ENCODE measurements around the gene TXNDC2. TPM values are rescaled to one million over a fixed set of nuclear protein-coding genes. Genes with fewer than 3 reads are reported as not detected.

Gene TXNDC2
- total and polyA plus RNA-seq, 9 donors = 0.04 to 0.13 (median 0.09) TPM; not detected in 6

DNA sequence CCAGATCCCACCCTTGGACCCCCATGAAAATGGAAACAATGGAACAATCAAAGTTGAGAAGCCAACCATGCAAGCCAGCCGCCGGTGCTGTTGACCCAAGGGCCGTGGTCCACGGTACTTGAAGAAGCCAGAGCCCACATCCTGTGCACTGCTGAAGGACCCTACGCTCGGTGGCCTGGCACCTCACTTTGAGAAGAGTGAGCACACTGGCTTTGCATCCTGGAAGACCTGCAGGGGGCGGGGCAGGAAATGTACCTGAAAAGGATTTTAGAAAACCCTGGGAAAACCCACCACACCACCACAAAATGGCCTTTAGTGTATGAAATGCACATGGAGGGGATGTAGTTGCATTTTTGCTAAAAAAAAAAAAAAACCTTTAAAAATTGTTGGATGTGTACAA lies 26.5 kb upstream of the TXNDC2 start:
- Histone ChIP-seq H3K9me3 (replicated peaks; ENCODE audit: control insufficient read depth, low read depth, low read length) (no peaks in the 10 kb centered on the region), H3K27me3 (ENCODE audit: control insufficient read depth, insufficient read depth, low read length) (no peaks in the 10 kb centered on the region), H3K27ac (ENCODE audit: low read length) (no peak overlapping the region), H3K36me3 (ENCODE audit: control insufficient read depth, insufficient read depth, low read length) (no peaks in the 10 kb centered on the region), H3K4me3 (ENCODE audit: low read length) (no peak overlapping the region), H3K4me1 (ENCODE audit: control insufficient read depth, insufficient read depth, low read length) (peaks cover 3% of the 10 kb centered on the region)
- DNase-seq = no peak
- WGBS (ENCODE audit: insufficient coverage) = 94% methylated on average over 4 of the region's 7 CpGs

DNA sequence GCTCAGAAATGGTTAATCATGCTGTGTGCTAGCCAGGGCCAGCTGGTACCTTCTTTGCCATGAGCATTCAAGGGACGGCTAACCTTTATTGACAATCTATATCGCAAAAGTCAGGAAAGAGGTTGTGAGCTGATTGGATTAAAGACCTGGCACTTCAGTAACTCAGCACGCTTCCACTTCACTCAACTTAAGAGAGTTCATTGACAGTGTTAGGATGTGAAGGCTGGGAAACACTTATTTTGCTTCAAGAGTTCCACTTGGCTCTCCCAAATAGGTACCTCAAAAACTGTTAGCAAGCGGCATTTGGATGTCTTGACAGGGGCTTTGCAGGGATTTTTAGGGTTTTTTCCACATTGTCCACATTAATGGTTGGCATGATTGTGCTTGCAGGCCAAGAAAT lies 25.1 kb upstream of the TXNDC2 start:
- Histone ChIP-seq H3K4me3 (ENCODE audit: low read length) (no peak overlapping the region), H3K36me3 (ENCODE audit: control insufficient read depth, insufficient read depth, low read length) (no peaks in the 10 kb centered on the region), H3K27ac (ENCODE audit: low read length) (no peak overlapping the region), H3K9me3 (replicated peaks; ENCODE audit: control insufficient read depth, low read depth, low read length) (peaks cover 8% of the 10 kb centered on the region), H3K27me3 (ENCODE audit: control insufficient read depth, insufficient read depth, low read length) (no peaks in the 10 kb centered on the region), H3K4me1 (ENCODE audit: control insufficient read depth, insufficient read depth, low read length) (peaks cover 3% of the 10 kb centered on the region)
- WGBS (ENCODE audit: insufficient coverage) = no CpG with 5 or more reads among the region's 4 CpGs
- no peak for DNase-seq

DNA sequence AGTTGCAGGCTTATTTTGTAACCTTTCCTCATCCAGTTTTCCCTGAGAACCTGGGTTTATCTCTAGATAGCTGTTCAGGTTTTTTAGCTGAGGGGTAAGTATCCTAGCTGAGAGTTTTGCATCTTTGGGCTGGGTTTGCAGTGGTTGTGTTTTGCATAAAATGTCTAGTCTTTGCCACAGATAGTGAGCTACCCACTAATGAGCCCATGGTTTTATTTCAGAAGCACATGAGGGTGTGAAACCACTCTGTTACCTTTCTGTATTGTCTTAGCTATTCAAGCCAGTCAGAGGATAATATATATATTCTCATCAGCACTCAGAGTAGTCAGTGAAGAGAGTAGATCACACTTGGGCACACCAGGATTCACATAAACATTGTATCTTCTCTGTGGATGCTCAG lies 24.6 kb upstream of the TXNDC2 start:
- Histone ChIP-seq H3K36me3 (ENCODE audit: control insufficient read depth, insufficient read depth, low read length) (no peaks in the 10 kb centered on the region), H3K4me3 (ENCODE audit: low read length) (no peak overlapping the region)

DNA sequence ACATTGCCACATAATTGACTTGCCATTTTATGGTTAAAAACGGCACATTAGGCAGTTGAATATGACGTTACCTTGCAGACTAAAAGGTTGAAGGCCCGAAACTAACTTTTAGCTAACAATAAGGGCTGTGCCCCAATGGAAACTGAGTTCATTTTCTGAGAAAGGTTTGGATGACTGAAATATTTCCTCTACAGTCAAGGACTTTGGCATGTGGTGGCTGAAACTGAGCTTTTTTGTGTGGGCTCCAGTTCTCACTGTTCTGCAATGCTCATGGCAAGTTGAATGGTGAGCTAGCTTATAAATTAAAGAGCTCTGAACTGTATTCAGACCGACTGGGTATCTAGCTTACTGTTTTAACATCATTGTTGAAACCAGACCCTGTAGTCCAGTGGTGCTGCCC lies 23.8 kb upstream of the TXNDC2 start:
- no peaks in the 10 kb centered on the region for H3K36me3 ChIP-seq (ENCODE audit: control insufficient read depth, insufficient read depth, low read length)
- no peaks in the 10 kb centered on the region for H3K27me3 ChIP-seq (ENCODE audit: control insufficient read depth, insufficient read depth, low read length)
- DNase-seq = peak; percentile 34
- H3K4me1 ChIP-seq (ENCODE audit: control insufficient read depth, insufficient read depth, low read length) = peaks cover 3% of the 10 kb centered on the region
- H3K27ac ChIP-seq (ENCODE audit: low read length) = no peak overlapping the region
- peaks cover 12% of the 10 kb centered on the region for H3K9me3 ChIP-seq (replicated peaks; ENCODE audit: control insufficient read depth, low read depth, low read length)
- no peak overlapping the region for H3K4me3 ChIP-seq (ENCODE audit: low read length)
- WGBS (ENCODE audit: insufficient coverage) = 75% methylated on average over 4 of the region's 4 CpGs

More for the DNA sequence above, 24.6 kb upstream of the TXNDC2 start:
- no peak for DNase-seq
- Histone ChIP-seq H3K27me3 (ENCODE audit: control insufficient read depth, insufficient read depth, low read length) (no peaks in the 10 kb centered on the region), H3K27ac (ENCODE audit: low read length) (no peak overlapping the region), H3K9me3 (replicated peaks; ENCODE audit: control insufficient read depth, low read depth, low read length) (peaks cover 12% of the 10 kb centered on the region), H3K4me1 (ENCODE audit: control insufficient read depth, insufficient read depth, low read length) (peaks cover 3% of the 10 kb centered on the region)

DNA sequence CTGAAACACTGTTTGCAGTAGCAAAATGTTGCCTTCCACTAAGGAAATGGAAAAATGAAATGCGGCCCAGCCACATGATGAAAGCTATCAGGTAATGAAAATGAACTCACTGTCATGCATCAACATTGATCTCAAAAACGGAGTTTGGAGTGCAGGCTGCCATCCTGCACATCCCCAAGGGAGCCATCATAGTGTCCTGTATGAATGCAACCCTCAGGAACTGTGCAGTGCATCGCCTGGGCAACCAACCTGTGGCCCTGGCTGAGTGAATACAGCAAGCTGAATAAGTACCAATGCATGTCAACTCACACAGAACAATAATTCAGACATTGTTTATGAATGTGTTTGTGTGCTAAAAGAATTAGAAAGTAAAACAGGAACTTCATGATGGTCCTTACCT lies 23.1 kb upstream of the TXNDC2 start:
- H3K36me3 ChIP-seq (ENCODE audit: control insufficient read depth, insufficient read depth, low read length) = no peaks in the 10 kb centered on the region
- 8% methylated on average over 1 of the region's 3 CpGs for WGBS (ENCODE audit: insufficient coverage)
- H3K27me3 ChIP-seq (ENCODE audit: control insufficient read depth, insufficient read depth, low read length) = no peaks in the 10 kb centered on the region
- H3K4me1 ChIP-seq (ENCODE audit: control insufficient read depth, insufficient read depth, low read length) = peaks cover 3% of the 10 kb centered on the region
- H3K27ac ChIP-seq (ENCODE audit: low read length) = no peak overlapping the region
- DNase-seq = no peak
- peaks cover 12% of the 10 kb centered on the region for H3K9me3 ChIP-seq (replicated peaks; ENCODE audit: control insufficient read depth, low read depth, low read length)
- no peak overlapping the region for H3K4me3 ChIP-seq (ENCODE audit: low read length)

DNA sequence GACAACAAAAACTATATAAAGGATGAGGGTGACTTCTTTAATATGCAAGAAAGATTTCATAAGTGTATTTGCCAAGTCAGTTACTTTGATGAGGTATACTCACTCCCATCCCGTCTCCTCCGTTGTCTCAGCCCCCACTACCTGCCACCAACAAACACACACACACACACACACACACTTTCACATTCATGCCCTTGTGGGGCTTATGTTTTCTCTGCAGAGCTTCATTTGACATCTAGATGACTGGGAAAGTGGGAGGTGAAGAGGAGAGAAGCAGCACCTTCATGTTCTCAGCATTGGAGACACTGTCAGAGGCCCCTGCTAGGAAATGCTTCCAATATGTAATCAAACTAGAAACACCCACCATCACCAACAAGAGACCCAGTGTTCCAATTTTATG lies 22.5 kb upstream of the TXNDC2 start:
- Histone ChIP-seq H3K27me3 (ENCODE audit: control insufficient read depth, insufficient read depth, low read length) (no peaks in the 10 kb centered on the region), H3K4me1 (ENCODE audit: control insufficient read depth, insufficient read depth, low read length) (peaks cover 3% of the 10 kb centered on the region), H3K27ac (ENCODE audit: low read length) (no peak overlapping the region), H3K4me3 (ENCODE audit: low read length) (no peak overlapping the region), H3K36me3 (ENCODE audit: control insufficient read depth, insufficient read depth, low read length) (no peaks in the 10 kb centered on the region), H3K9me3 (replicated peaks; ENCODE audit: control insufficient read depth, low read depth, low read length) (peaks cover 12% of the 10 kb centered on the region)
- no CpG with 5 or more reads among the region's 2 CpGs for WGBS (ENCODE audit: insufficient coverage)
- DNase-seq = no peak

DNA sequence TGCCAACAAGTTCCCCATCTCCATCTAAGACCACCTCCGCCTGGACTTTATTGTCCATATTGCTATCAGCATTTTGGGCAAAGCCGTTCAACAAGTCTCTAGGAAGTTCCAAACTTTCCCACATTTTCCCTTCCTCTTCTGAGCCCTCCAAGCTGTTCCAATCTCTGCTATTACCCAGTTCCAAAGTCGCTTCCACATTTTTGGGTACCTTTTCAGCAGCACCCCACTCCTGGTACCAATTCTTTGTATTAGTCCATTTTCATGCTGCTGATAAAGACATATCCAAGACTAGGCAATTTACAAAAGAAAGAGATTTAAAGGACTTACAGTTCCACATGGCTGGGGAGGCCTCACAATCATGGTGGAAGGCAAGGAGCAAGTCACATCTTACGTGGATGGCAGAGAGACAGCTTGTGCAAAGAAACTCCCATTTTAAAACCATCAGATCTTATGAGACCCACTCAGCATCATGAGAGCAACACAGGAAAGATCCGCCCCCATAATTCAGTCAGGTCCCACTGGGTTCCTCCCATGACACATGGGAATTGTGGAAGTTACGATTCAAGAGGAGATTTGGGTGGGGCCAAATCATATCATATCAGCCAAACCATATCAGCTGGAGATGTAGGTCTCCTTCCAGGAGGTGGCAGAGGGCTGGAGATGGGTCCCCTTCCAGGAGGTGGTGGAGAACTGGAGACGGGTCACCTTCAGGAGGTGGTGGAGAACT lies 19.8 kb upstream of the TXNDC2 start:
- no peak overlapping the region for H3K4me3 ChIP-seq (ENCODE audit: low read length)
- no peak for DNase-seq
- H3K27me3 ChIP-seq (ENCODE audit: control insufficient read depth, insufficient read depth, low read length) = no peaks in the 10 kb centered on the region
- H3K9me3 ChIP-seq (replicated peaks; ENCODE audit: control insufficient read depth, low read depth, low read length) = peaks cover 12% of the 10 kb centered on the region
- no peaks in the 10 kb centered on the region for H3K4me1 ChIP-seq (ENCODE audit: control insufficient read depth, insufficient read depth, low read length)
- H3K27ac ChIP-seq (ENCODE audit: low read length) = no peak overlapping the region
- no peaks in the 10 kb centered on the region for H3K36me3 ChIP-seq (ENCODE audit: control insufficient read depth, insufficient read depth, low read length)
- 99% methylated on average over 4 of the region's 7 CpGs for WGBS (ENCODE audit: insufficient coverage)

DNA sequence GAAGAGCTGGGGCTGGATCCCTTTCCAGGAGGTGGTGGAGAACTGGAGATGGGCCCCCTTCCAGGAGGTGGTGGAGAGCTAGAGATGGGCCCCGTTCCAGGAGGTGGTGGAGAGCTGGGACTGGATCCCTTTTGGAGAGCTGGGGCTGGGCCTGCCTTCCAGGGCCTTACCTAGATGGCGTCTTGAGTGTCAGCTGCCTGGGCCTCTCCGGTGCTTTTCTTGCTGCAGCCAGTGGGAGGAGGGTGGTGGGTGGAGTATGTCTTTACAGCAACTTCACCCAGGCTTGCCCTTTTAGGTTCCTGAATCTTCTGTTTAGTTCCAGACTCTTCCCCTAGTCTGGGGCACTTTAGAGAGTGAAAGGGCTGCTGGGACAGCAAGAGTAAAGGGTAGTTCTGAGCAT lies 19.1 kb upstream of the TXNDC2 start:
- H3K4me3 ChIP-seq (ENCODE audit: low read length) = no peak overlapping the region
- no peaks in the 10 kb centered on the region for H3K4me1 ChIP-seq (ENCODE audit: control insufficient read depth, insufficient read depth, low read length)
- H3K27me3 ChIP-seq (ENCODE audit: control insufficient read depth, insufficient read depth, low read length) = no peaks in the 10 kb centered on the region
- H3K27ac ChIP-seq (ENCODE audit: low read length) = no peak overlapping the region
- DNase-seq = no peak
- no peaks in the 10 kb centered on the region for H3K36me3 ChIP-seq (ENCODE audit: control insufficient read depth, insufficient read depth, low read length)
- 83% methylated on average over 1 of the region's 3 CpGs for WGBS (ENCODE audit: insufficient coverage)
- H3K9me3 ChIP-seq (replicated peaks; ENCODE audit: control insufficient read depth, low read depth, low read length) = peaks cover 12% of the 10 kb centered on the region

DNA sequence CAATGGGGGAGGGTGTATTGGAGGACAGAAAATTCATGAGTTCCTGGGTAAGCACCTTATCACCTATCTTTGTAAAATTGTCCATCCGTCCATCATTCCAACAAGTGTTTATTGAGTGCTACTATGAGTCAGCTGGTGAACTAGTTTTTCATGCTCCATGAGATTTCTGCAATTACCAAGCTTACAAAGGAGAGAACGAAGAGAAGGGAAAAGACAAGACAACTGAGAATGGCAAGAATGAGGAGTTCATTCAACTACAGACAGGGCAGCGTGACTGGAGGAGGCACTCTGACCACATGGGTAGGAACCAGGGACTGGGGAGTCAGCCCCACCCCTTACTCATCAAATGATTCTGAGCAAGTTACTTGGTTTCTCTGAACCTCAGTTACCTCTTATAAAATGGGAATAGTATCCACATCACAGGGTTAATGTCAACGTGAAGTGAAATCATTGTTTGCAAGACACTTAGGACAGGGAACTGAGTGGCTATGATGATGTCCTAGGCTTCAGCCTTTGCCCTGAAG lies 18.6 kb upstream of the TXNDC2 start:
- H3K4me3 ChIP-seq (ENCODE audit: low read length) = no peak overlapping the region
- no peaks in the 10 kb centered on the region for H3K4me1 ChIP-seq (ENCODE audit: control insufficient read depth, insufficient read depth, low read length)
- H3K9me3 ChIP-seq (replicated peaks; ENCODE audit: control insufficient read depth, low read depth, low read length) = peaks cover 12% of the 10 kb centered on the region
- no peak overlapping the region for H3K27ac ChIP-seq (ENCODE audit: low read length)
- no peaks in the 10 kb centered on the region for H3K36me3 ChIP-seq (ENCODE audit: control insufficient read depth, insufficient read depth, low read length)
- no peak for DNase-seq
- no CpG with 5 or more reads among the region's 4 CpGs for WGBS (ENCODE audit: insufficient coverage)
- no peaks in the 10 kb centered on the region for H3K27me3 ChIP-seq (ENCODE audit: control insufficient read depth, insufficient read depth, low read length)

DNA sequence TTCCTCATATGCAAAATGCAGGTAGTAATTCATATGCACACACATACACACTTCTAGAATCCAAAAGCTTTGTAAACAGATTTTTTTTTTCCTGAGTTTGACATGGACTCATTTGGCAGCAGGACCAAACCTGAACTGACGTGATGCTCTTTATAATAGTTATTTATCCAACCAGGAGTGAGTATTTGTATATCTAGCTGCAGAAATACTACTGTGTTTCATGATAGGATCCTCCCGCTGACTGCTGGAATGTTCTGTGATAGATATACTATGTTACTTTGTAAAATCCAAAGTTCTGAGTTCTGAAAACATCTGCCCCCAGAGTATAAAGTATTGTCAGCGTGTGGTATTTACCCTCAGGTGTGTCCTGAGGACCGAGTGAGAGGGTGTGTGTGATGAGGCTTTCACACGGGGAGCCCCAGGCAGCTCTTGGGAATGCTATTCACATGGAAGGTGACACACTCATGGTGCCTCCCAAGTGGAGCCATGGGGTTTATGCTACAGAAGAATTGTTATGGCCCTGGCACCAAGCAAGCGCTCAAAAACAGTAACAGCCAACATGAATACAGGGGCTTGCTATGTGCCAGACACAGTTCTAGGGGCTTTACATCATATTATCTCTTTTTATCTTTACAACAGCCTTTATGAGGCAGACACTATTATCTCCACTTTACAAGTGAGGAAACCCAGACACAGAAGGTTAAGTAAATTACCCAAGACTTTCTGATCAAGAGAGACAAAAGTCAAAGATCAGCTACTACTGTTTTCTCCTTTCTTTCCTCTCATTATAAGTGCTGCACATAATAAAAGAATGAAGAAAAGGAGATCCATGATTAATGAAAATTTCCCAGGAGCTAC lies 16.7 kb upstream of the TXNDC2 start:
- 38% methylated on average over 3 of the region's 6 CpGs for WGBS (ENCODE audit: insufficient coverage)
- no peaks in the 10 kb centered on the region for H3K4me1 ChIP-seq (ENCODE audit: control insufficient read depth, insufficient read depth, low read length)
- no peak overlapping the region for H3K27ac ChIP-seq (ENCODE audit: low read length)
- no peak overlapping the region for H3K4me3 ChIP-seq (ENCODE audit: low read length)
- no peaks in the 10 kb centered on the region for H3K36me3 ChIP-seq (ENCODE audit: control insufficient read depth, insufficient read depth, low read length)
- no peaks in the 10 kb centered on the region for H3K27me3 ChIP-seq (ENCODE audit: control insufficient read depth, insufficient read depth, low read length)
- DNase-seq = no peak
- peaks cover 12% of the 10 kb centered on the region for H3K9me3 ChIP-seq (replicated peaks; ENCODE audit: control insufficient read depth, low read depth, low read length)

Measured in muscle of leg (tissue), 11 donors.